HepG2 (cell line): Measurements from ENCODE around the gene APOC1. TPM values are rescaled to one million over a fixed set of nuclear protein-coding genes. Genes with fewer than 3 reads are reported as not detected.

Experiments used
- ARHGAP35 ChIP-seq: sonication (generic); formaldehyde crosslinking; IDR thresholded peaks from 2 replicates; pipeline ENCODE4 v1.9.0; 2022; ENCODE audit warnings: mild to moderate bottlenecking, inconsistent platforms, moderate library complexity, missing genetic modification reagents, borderline replicate concordance
- CHD2 ChIP-seq: IDR thresholded peaks from 2 replicates; pipeline ENCODE4 v1.6.1; 2011; ENCODE audit warnings: low read depth, low read length, improper control_type of control experiment
- EP300 ChIP-seq, 3 experiments: sonication (generic) in 1 of 3; formaldehyde crosslinking in 1 of 3; IDR thresholded peaks; 2 replicates each; pipeline versions ENCODE4 v1.5.1 to v1.6.1; 2011 to 2020; ENCODE audit warnings: low read depth in 2 of 3, low read length in 2 of 3, borderline replicate concordance in 1 of 3, improper control_type of control experiment in 1 of 3, mild to moderate bottlenecking in 1 of 3, missing genetic modification reagents in 1 of 3, moderate library complexity in 1 of 3
- KAT8 ChIP-seq: IDR thresholded peaks from 2 replicates; pipeline ENCODE4 v1.6.1; 2016; ENCODE audit warnings: missing genetic modification reagents, missing compliant biosample characterization
- MED1 ChIP-seq: sonication (generic); formaldehyde crosslinking; IDR thresholded peaks from 2 replicates; pipeline ENCODE4 v1.4.0; 2020; ENCODE audit warnings: missing genetic modification reagents
- NCOA1 ChIP-seq: sonication (generic); formaldehyde crosslinking; IDR thresholded peaks from 2 replicates; pipeline ENCODE4 v1.9.0; 2021; ENCODE audit warnings: missing genetic modification reagents
- PITX1 ChIP-seq: sonication (generic); formaldehyde crosslinking; IDR thresholded peaks from 2 replicates; pipeline ENCODE4 v1.5.1; 2020; ENCODE audit warnings: mild to moderate bottlenecking, missing genetic modification reagents
- POLR2AphosphoS2 ChIP-seq: IDR thresholded peaks from 2 replicates; pipeline ENCODE4 v1.6.1; 2011; ENCODE audit warnings: low read depth, low read length, improper control_type of control experiment
- SIX1 ChIP-seq: sonication (generic); formaldehyde crosslinking; IDR thresholded peaks from 2 replicates; pipeline ENCODE4 v1.4.0; 2020; ENCODE audit warnings: missing genetic modification reagents, borderline replicate concordance
- SKI ChIP-seq: fragments of 450-650 bp; IDR thresholded peaks from one replicate; pipeline ENCODE4 v1.6.1; 2018; ENCODE audit warnings: mild to moderate bottlenecking; ENCODE audit not compliant: partially characterized antibody
- TAF15 ChIP-seq: fragments of 200-400 bp; formaldehyde crosslinking; IDR thresholded peaks from one replicate; pipeline ENCODE4 v1.6.1; 2018; ENCODE audit warnings: mild to moderate bottlenecking, low read depth, low read length; ENCODE audit not compliant: poor library complexity, severe bottlenecking
- TARDBP ChIP-seq: sonication (generic); formaldehyde crosslinking; IDR thresholded peaks from 2 replicates; pipeline ENCODE4 v1.8.0; 2022; ENCODE audit warnings: mild to moderate bottlenecking, missing genetic modification reagents
- THAP11 ChIP-seq: IDR thresholded peaks from 2 replicates; pipeline ENCODE4 v1.6.1; 2016; ENCODE audit warnings: missing biosample characterization, missing genetic modification reagents
- ZNF33A ChIP-seq: sonication (generic); formaldehyde crosslinking; IDR thresholded peaks from 2 replicates; pipeline ENCODE4 v1.5.1; 2020; ENCODE audit warnings: missing genetic modification reagents, mild to moderate bottlenecking, moderate library complexity, borderline replicate concordance
- ZNF572 ChIP-seq: sonication (generic); formaldehyde crosslinking; IDR thresholded peaks from 2 replicates; pipeline ENCODE4 v1.5.1; 2020; ENCODE audit warnings: mild to moderate bottlenecking, missing genetic modification reagents
- ZNF747 ChIP-seq: sonication (generic); formaldehyde crosslinking; IDR thresholded peaks from 2 replicates; pipeline ENCODE4 v1.8.1; 2023; ENCODE audit warnings: missing genetic modification reagents, mild to moderate bottlenecking, borderline replicate concordance
- polyA plus RNA-seq, 8 experiments: library from polyadenylated mRNA; depleted of rRNA in 3 of 8; stranded (reverse) in 7 of 8; unstranded in 1 of 8; fragments of >200 nt; fragmentation: Illumina TruSeq in 4 of 8; extraction: Trizol in 4 of 8; gene quantifications; 2 replicates each; pipeline versions ENCODE4 v1.2.1 to v1.2.3, GENCODE V29; 2011 to 2016; ENCODE audit warnings: low read depth in 4 of 8, missing spikeins in 1 of 8, mixed read lengths in 1 of 8; ENCODE audit not compliant: insufficient read depth in 1 of 8
- total RNA-seq, 5 experiments: library from RNA; depleted of rRNA; stranded (reverse); fragments of >200 nt; fragmentation: Illumina TruSeq; extraction: Trizol; gene quantifications; 2 replicates each; pipeline ENCODE4 v1.2.3, GENCODE V29; 2016; ENCODE audit warnings: low read depth in 1 of 5
- TF ChIP-seq, protein P1 (sequence below): sonication (generic); formaldehyde crosslinking; IDR thresholded peaks from 2 replicates; pipeline ENCODE4 v1.4.0; 2020; ENCODE audit warnings: missing genetic modification reagents, borderline replicate concordance
- TF ChIP-seq, protein P2 (sequence below): sonication (generic); formaldehyde crosslinking; IDR thresholded peaks from 2 replicates; pipeline ENCODE4 v1.4.0; 2020; ENCODE audit warnings: missing genetic modification reagents, borderline replicate concordance
- TF ChIP-seq, protein P3 (sequence below): IDR thresholded peaks from 2 replicates; pipeline ENCODE4 v1.6.1; 2016

The APOC1 gene
- total and polyA plus RNA-seq, 2 of the 13 experiments (the other 11 are each of a cell fraction or from before 2014, with no cell fraction given) = 600 to 1,235 TPM

DNA sequence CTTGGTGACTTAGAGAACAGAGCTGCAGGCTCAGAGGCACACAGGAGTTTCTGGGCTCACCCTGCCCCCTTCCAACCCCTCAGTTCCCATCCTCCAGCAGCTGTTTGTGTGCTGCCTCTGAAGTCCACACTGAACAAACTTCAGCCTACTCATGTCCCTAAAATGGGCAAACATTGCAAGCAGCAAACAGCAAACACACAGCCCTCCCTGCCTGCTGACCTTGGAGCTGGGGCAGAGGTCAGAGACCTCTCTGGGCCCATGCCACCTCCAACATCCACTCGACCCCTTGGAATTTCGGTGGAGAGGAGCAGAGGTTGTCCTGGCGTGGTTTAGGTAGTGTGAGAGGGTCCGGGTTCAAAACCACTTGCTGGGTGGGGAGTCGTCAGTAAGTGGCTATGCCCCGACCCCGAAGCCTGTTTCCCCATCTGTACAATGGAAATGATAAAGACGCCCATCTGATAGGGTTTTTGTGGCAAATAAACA lies 9.9 kb downstream of the APOC1 start (continued):
- TF ChIP-seq, protein P1, sequence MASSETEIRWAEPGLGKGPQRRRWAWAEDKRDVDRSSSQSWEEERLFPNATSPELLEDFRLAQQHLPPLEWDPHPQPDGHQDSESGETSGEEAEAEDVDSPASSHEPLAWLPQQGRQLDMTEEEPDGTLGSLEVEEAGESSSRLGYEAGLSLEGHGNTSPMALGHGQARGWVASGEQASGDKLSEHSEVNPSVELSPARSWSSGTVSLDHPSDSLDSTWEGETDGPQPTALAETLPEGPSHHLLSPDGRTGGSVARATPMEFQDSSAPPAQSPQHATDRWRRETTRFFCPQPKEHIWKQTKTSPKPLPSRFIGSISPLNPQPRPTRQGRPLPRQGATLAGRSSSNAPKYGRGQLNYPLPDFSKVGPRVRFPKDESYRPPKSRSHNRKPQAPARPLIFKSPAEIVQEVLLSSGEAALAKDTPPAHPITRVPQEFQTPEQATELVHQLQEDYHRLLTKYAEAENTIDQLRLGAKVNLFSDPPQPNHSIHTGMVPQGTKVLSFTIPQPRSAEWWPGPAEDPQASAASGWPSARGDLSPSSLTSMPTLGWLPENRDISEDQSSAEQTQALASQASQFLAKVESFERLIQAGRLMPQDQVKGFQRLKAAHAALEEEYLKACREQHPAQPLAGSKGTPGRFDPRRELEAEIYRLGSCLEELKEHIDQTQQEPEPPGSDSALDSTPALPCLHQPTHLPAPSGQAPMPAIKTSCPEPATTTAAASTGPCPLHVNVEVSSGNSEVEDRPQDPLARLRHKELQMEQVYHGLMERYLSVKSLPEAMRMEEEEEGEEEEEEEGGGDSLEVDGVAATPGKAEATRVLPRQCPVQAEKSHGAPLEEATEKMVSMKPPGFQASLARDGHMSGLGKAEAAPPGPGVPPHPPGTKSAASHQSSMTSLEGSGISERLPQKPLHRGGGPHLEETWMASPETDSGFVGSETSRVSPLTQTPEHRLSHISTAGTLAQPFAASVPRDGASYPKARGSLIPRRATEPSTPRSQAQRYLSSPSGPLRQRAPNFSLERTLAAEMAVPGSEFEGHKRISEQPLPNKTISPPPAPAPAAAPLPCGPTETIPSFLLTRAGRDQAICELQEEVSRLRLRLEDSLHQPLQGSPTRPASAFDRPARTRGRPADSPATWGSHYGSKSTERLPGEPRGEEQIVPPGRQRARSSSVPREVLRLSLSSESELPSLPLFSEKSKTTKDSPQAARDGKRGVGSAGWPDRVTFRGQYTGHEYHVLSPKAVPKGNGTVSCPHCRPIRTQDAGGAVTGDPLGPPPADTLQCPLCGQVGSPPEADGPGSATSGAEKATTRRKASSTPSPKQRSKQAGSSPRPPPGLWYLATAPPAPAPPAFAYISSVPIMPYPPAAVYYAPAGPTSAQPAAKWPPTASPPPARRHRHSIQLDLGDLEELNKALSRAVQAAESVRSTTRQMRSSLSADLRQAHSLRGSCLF = no peak
- TF ChIP-seq POLR2AphosphoS2 (no peak), TAF15 (no peak), NCOA1 (CRISPR knock-in tag) (peak; percentile 100), TARDBP (CRISPR knock-in tag) (peak; percentile 97), SKI (peak; percentile 95), PITX1 (CRISPR knock-in tag) (peak; percentile 94), EP300 (IDR thresholded peaks at IDR 0.05; ENCODE audit: low read depth in 2 of 2, low read length in 2 of 2) (peak; percentile 97 to 99), EP300 (CRISPR knock-in tag; IDR thresholded peaks at IDR 0.05; ENCODE audit: borderline replicate concordance) (peak; percentile 99), CHD2 (peak; percentile 81), ZNF572 (CRISPR knock-in tag) (no peak), MED1 (CRISPR knock-in tag) (peak; percentile 99), ZNF33A (CRISPR knock-in tag) (no peak), ZNF747 (CRISPR knock-in tag) (peak; percentile 94), ARHGAP35 (CRISPR knock-in tag) (no peak), KAT8 (peak; percentile 70; the same call in 1 of the 2 replicates), SIX1 (CRISPR knock-in tag) (peak; percentile 70; the same call in 1 of the 2 replicates), THAP11 (peak; percentile 78)
- TF ChIP-seq, protein P2, sequence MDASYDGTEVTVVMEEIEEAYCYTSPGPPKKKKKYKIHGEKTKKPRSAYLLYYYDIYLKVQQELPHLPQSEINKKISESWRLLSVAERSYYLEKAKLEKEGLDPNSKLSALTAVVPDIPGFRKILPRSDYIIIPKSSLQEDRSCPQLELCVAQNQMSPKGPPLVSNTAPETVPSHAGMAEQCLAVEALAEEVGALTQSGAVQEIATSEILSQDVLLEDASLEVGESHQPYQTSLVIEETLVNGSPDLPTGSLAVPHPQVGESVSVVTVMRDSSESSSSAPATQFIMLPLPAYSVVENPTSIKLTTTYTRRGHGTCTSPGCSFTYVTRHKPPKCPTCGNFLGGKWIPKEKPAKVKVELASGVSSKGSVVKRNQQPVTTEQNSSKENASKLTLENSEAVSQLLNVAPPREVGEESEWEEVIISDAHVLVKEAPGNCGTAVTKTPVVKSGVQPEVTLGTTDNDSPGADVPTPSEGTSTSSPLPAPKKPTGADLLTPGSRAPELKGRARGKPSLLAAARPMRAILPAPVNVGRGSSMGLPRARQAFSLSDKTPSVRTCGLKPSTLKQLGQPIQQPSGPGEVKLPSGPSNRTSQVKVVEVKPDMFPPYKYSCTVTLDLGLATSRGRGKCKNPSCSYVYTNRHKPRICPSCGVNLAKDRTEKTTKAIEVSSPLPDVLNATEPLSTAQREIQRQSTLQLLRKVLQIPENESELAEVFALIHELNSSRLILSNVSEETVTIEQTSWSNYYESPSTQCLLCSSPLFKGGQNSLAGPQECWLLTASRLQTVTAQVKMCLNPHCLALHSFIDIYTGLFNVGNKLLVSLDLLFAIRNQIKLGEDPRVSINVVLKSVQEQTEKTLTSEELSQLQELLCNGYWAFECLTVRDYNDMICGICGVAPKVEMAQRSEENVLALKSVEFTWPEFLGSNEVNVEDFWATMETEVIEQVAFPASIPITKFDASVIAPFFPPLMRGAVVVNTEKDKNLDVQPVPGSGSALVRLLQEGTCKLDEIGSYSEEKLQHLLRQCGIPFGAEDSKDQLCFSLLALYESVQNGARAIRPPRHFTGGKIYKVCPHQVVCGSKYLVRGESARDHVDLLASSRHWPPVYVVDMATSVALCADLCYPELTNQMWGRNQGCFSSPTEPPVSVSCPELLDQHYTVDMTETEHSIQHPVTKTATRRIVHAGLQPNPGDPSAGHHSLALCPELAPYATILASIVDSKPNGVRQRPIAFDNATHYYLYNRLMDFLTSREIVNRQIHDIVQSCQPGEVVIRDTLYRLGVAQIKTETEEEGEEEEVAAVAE (CRISPR knock-in tag) = 0 out of 2 replicates have a peak, but pooled peaks have one; percentile 60
- TF ChIP-seq, protein P3, sequence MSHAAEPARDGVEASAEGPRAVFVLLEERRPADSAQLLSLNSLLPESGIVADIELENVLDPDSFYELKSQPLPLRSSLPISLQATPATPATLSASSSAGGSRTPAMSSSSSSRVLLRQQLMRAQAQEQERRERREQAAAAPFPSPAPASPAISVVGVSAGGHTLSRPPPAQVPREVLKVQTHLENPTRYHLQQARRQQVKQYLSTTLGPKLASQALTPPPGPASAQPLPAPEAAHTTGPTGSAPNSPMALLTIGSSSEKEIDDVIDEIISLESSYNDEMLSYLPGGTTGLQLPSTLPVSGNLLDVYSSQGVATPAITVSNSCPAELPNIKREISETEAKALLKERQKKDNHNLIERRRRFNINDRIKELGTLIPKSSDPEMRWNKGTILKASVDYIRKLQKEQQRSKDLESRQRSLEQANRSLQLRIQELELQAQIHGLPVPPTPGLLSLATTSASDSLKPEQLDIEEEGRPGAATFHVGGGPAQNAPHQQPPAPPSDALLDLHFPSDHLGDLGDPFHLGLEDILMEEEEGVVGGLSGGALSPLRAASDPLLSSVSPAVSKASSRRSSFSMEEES = peak; percentile 96
